Brain pericyte (primary cell): ENCODE results near the gene KNL1.
"Not testable (repeated sequence)": the region's sequence is repeated elsewhere in the genome, so short reads cannot be mapped to it uniquely, and the experiment has no call there.

Source experiments
- DNase-seq: peaks from one replicate; pipeline ENCODE4 v3.0.0-alpha.2; 2012; ENCODE audit warnings: low read depth, low spot score

Gene KNL1

DNA sequence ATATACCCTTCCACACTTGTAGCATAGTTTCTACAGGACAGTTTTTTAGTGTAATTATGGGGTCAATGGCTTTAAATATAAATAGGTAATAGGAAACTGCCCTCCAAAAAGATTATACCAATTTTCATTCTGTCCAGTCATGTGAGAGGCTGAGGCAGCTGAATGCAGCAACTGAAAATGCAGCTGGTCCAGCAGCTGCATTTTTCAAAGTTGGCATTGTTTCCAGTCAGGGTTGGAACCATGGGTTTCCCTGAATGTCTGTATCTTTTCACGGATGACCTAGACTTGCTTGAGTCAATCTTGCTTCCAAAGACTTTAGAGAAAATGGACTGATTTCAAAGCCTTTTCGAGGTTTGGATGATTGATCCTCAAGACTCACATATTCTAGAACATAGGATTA, 9.9 kb upstream of the KNL1 start:
- no peak for DNase-seq

DNA sequence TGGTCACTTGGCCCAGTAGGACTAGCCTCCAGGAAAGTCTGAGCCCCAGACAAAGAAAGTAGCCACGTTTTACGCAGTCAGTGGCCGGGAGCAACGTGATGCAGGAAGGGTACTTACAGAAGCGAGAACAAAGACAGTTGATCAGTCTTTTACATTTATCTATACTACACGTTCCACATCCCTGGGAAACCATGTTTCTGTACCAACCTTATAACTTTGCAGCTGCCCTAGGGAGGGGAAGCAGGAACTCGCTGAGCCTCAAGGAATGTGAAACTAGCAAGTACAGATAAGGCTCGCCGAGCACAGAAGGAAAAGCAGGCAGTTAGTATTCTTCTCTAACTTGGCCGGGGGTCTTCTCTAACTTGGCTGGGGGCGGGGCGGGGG, 3.4 kb upstream of the KNL1 start:
- no peak for DNase-seq

DNA sequence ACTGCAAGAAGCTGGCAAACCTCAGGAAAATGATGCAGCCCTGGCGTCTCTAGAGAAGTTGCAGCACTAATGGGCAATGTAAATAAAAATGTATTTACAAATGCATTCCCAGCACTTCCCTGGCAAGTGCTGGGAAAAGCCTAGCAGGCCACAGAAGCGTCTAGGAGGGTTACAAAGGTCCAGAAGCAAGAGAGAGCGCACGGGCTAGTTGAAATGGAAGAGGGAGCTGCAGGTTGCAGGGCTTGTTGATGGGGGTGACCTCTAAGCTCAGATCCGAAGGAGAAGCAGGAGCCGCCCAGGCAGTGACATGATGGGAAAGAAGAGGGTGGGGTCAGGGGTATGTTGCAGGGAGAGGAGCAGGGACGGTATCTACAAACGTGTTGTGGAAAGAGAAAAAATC, 2.7 kb upstream of the KNL1 start:
- no peak for DNase-seq

DNA sequence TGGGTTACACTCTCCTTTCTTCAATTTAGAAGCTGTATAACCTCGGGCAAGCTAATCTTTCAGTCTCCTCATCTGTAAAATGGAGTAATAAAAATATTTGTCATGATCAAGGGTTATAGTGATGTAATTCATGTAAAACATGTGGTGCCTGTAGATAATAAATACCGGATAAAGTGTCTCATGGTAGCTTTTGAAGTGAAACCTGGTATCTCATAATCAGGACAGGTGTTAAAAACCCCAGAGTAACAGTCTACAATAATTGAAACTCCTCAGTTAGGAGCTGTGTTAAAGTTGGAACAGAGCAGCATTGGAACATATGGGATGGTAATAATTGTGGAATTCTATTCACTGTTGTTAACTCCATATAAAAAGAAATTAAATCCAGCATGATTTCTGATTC, 884 bp upstream of the KNL1 start:
- no peak for DNase-seq

DNA sequence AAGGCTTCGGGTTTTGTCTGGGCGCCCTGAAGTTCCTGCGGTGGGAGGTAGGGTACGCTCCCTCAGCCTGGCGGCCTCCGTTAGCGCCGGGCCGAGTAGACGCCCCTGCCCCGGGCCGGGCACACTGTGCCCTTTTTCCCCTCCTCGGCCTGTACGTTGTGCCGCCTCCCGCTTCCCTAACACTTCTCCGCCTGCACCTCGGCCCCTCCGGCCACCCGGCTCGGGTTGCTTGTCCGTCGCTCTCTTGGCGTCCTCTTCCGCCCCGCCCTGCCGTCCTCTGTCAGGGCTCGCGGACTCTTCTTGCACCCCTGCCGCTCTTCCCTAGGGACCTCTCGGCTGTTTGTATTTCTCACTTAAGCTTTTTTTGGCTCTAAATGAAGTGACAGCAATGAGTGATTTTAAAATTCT, 384 bp downstream of the KNL1 start:
- DNase-seq = no peak

DNA sequence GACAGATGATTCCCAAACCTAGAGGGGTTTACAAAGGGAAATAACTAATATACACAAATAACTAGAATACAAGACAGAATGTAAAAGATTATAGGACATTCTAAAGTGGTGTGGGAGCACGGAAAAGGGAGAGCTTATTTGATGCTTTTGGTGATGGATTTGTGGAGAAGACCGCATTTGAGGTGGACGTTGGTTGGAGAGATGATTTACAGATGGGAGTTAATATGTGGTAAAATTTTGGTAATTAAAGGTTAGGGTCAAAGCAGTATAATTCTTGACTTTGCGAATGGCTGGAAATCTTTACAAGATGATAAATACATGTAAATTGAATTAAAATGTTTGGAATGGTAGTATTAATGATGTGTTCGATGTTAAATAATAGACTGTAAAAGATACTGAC, 1.2 kb downstream of the KNL1 start:
- no peak for DNase-seq

DNA sequence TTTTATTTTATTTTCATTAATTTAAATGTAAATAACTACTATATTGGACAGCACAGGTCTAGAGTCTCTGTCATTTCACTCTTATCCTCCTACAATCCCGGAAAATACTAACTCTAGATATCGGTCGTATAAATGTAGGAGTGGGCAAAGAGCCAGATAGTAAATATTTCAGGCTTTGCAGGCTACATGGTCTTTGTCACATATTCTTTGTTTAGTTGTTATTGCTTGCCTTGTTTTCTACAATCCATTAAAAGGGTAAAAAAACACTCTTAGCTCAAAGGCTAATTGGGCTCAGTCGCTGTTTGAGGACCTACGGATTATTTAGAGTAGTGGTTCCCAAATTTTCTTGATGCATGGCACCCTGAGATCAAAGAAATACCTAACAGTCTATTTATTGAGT, 1.7 kb downstream of the KNL1 start:
- no peak for DNase-seq

DNA sequence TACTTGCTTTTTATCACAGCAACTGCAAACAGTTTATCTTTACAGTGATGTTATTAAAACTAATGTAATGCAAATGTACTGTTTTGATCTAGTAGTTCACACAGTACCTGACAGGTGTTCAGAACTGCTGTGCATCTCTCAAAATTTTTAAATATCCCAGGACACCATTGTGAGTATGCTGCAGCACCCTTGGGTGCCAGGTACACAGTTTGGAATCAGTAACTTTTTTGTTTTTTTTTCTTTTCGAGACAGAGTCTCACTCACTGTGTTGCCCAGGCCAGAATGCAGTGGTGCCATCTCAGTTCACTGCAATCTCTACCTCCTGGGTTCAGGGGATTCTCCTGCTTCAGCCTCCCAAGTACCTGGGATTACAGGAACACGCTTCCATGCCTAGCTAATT, 3.0 kb downstream of the KNL1 start:
- DNase-seq = no peak

DNA sequence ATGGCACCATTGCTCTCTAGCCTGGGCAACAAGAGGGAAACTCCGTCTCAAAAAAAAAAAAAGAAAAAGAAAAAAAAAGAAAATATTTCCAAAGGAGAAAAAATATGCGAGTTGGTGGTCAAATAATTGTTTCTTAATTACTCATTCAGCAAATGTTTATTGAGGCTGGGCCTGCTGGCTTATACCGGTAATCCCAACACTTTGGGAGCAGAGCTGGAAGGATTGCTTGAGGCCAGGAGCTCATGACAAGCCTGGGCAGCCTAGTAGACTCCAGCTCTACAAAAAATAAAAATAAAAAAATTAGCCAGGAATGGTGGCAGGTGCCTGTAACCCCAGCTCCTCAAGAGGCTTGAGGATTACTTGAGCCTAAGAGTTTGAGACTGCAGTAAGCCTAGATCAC, 4.1 kb downstream of the KNL1 start:
- no peak for DNase-seq

DNA sequence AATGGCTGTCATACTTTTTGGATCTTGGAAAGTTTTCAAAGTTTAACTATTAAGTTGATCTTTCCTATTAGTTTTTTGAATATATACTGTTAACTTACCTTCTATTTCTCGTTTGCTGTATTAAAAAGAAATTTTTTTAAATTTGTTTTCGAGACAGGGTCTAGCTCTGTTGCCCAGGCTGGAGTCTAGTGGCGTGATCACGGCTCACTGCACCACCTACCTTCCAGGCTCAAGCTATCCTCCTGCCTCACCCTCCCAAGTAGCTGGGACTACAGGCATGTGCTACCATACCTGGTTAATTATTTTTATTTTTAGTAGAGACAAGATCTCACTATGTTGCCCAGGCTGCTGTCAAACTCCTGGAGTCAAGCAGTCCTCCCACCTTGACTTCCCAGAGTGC, 4.6 kb downstream of the KNL1 start:
- no peak for DNase-seq

DNA sequence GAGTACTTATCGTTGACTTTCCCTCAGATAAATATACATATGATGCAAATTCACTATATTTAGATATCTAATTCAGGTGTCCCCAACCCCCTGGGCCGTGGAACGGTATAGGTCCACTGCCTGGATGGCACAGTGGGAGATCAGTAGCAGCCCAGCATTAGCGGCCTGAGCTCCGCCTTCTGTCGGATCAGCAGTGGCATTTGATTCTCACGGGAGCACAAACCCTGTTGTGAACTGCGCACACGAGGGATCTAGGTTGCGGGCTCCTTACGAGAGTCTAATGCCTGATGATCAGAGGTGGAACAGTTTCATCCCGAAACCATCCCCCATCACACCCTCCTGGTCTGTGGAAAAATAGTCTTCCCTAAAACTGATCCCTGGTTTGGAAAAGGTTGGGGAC, 6.9 kb downstream of the KNL1 start:
- no peak for DNase-seq

DNA sequence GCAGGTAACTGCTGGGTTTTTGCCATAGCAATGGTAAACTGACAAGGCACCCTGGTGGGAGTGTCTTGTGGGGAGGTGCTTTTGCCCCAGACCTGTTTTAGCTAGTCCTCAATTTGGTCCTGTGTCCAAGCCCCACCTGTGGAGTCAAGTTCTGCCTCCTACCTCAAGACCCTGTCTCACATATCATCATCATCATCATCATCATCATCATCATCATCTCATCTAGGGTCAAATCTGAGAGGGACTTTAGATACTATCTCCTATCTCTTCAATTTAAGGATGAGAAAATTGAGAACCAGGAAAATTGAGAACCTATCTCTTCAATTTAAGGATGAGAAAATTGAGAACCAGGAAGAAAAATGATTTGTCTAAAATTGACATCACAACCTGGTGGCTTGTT, 9.9 kb downstream of the KNL1 start:
- no peak for DNase-seq

DNA sequence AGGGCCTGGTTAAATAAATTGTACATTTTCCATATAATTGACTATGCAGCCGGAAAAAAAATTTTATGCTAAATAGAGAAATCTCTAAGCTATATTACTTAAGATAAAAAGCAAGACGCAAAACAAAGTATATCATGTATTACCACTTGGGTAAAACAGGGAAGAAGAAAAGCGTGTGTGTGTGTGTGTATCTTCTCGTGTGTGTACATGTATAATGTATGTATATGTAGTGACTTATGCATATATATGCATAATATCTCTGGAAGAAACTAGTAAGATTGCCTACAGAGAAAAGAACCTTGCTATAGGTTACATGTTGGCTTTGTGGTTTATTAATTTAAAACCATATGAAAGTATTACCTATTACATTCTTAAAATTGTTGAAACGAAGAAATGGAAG, 19.0 kb downstream of the KNL1 start:
- no peak for DNase-seq

DNA sequence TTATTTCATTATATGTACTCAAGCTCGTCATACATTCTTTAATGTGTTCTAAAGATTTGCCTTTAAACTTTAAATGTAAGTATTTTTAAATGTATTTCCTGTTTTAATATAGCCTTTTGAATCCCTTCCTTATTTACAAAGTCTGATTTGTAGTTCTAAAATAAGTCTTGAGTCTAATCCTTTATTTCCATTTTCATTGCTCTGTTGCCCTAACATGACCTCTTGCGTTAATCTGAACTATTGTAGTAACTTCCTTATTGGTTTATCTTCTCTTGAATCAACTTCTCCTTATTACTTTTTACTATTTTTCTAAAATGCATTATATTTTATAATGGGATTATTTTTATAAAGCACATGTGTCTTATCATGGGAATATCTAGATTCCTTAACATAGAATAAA, 24.0 kb downstream of the KNL1 start:
- DNase-seq = no peak

DNA sequence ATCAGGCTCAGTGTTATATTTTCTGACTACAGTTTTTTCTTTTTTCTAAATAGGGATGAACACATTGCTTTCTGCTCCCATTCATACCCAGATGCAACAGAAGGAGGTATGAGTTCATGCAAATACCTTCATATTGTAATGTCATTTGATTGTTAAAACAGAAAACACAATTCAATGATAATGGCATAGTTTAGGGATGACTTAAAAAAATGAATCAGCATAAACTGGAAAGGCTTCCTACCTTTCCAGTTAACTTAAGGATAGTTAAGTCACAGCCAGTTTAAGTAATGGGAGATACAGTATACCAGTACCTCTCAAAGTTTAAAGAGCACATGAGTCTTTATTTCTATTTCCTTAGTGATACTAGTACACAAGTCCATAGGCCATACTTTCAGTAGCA, 24.9 kb downstream of the KNL1 start:
- DNase-seq = no peak

DNA sequence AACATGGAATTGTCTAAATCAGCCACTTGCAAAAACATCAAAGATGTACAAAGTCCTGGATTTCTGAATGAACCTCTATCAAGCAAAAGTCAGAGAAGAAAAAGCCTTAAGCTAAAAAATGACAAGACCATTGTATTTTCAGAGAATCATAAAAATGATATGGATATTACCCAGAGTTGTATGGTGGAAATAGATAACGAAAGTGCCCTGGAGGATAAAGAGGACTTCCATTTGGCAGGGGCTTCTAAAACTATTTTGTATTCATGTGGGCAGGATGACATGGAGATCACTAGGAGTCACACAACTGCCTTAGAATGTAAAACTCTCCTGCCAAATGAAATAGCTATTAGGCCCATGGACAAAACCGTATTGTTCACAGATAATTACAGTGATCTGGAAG, 29.3 kb downstream of the KNL1 start:
- DNase-seq = no peak

DNA sequence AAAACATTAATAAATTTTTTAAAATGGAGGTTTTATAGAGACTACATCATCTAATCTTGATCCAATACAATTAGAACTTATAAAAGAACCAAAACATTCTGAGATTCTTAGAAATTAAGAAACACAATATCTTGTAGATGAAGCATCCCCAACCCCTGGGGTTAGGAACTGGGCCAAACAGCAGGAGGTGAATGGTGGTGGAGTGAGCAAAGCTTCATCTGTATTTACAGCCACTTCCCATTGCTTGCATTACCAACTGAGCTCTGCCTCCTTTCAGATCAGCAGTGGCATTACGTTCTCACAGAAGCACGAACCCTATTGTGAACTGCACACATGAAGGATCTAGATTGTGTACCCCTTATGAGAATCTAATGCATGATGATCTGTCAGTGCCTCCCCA, 36.3 kb downstream of the KNL1 start:
- DNase-seq = no peak

DNA sequence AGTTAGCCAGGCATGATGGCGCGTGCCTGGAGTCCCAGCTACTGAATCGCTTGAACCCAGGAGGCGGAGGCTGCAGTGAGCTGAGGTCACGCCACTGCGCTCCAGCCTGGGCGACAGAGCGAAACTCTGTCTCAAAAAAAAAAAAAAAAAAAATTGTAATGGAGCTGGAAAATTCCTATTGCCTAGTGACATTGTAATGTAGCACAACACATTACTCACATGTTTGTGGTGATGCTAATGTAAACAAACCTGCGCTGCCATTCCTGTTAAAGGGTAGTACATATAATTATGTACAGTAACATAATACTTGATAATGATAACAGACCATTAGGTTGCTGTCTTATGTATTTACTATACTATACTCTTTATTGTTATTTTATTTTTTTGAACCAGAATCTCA, 39.1 kb downstream of the KNL1 start:
- DNase-seq = no peak

DNA sequence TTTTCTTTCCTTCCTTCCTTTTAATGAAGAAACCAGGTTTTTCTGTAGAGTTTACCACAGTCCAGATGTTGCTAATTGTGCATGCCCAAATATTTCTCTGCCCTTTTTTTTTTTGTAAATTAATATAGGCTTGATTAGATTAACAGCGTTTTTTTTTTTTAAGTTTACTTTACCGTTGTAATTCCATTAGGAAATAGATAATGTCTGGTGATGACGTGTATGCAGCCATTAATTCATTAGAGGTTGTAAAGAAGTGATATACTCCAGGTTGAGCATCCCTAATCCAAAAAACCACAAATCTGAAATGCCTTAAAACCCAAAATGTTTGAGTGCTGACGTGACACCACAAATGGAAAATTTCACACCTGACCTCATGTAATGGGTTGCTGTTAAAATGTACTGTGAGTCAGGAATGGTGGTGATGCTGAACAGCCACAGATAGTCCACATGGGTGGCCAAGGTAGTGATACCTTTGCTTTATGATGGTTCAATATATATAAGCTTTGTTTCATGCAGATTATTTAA, 43.2 kb downstream of the KNL1 start:
- DNase-seq = no peak

DNA sequence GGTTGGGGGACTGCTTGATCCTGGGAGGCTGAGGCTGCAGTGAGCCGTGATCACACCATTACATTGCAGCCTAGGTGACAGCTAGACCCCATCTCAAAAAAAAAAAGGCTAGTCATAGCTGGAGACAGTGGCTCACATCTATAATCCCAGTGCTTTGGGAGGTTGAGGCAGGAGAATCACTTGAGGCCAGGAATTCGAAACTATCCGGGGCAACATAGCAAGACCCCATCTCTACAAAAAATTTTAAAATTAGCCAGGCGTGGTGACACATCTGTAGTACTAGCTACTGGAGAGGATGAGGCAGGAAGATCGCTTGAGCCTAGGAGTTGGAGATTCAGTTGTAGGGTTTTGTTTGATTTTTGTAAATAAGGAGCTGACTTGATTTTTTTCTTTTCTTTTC, 45.6 kb downstream of the KNL1 start:
- DNase-seq = no peak

DNA sequence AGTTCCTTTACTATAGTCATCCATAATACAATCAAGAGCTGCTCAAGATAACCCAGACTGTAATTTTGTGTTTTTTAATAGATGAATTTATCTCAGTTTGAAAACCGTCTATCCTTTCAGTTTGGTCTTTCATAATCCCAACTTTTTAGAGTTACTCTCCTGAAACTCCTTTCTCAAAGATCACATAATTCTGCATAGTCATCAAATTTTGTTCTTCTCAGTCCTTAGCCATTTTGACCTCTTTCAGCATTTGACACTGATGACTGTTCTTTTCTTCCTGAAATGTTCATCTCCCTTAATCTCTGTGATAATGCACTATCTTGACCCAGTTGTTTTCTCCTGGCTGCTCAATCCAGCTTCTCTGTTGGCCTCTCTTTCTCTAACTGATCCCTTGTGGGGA, 53.5 kb downstream of the KNL1 start:
- no peak for DNase-seq

DNA sequence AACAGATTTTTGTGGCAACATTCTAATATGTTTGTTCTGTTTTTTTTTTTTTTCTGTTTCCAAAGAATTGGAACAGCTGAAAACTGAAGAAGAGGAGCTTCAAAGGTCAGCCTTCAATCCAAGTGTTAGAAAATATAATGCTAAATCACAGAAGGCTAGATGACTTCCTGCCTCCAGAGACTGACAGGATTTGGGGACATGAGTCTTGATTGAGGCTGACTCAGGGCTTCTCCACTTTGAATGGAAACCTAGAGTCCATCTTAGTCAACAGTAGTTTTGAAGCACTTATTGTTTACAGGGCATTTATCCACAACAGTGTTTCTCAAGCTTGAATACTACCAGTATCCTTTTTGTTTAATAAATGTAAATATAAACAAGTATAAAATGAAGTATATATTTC, 56.4 kb downstream of the KNL1 start:
- no peak for DNase-seq

DNA sequence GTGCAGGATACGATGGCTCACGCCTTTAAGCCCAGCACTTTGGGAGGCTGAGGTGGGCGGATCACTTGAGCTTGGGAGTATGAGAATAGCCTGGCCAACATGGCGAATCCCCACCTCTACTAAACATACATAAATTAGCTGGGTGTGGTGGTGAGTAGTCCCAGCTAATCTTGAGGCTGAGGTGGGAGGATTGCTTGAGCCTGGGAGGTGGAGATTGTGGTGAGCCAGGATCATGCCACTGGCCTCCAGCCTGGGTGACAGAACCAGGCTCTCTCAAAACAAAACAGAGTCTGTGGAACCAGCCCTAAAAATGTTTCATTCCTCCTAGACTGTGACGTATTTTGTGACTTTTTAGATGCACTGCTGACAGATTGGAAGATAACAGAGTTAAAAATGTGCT, 66.6 kb downstream of the KNL1 start:
- DNase-seq = no peak

DNA sequence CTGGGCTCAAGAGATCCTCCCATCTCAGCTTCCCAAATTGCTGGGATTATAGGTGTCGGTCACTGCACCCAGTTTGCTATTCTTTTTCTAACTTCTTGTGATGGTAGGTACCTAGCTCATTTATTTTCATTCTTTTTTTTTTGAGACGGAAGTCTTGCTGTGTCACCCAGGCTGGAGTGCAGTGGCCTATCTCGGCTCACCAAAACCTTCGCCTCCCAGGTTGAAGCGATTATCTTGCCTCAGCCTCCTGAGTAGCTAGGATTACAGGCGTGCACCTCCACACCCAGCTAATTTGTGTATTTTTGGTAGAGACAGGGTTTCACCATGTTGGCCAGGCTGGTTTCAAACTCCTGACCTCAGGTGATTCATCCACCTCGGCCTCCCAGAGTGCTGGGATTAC, 70.9 kb downstream of the KNL1 start:
- no peak for DNase-seq

DNA sequence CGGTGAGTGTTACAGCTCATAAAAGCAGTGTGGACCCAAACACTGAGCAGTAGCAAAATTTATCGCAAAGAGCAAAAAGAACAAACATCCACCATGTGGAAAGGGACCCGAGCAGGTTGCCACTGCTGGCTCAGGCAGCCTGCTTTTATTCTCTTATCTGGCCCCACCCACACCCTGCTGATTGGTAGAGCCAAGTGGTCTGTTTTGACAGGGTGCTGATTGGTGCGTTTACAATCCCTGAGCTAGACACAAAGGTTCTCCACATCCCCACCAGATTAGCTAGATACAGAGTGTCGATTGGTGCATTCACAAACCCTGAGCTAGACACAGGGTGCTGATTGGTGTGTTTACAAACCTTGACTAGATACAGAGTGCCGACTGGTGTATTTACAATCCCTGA, 82.2 kb downstream of the KNL1 start:
- not testable (repeated sequence) for DNase-seq
